Measurements from ENCODE around the gene TBC1D1.

TBC1D1 gene

GRCh38 chr4:37949636-37950426 lies 58.9 kb downstream of the TBC1D1 start:
- ATAC-seq: no peak
- TF ChIP-seq CSRNP3 (CRISPR knock-in tag; IDR thresholded peaks at IDR 0.05) (no peak), ZNF8 (CRISPR knock-in tag; IDR thresholded peaks at IDR 0.05) (no peak), ZC3H10 (CRISPR knock-in tag; IDR thresholded peaks at IDR 0.05) (no peak), PATZ1 (CRISPR knock-in tag; IDR thresholded peaks at IDR 0.05; ENCODE audit: borderline replicate concordance) (no peak), ZFP30 (CRISPR knock-in tag; IDR thresholded peaks at IDR 0.05) (no peak), OSR1 (CRISPR knock-in tag; IDR thresholded peaks at IDR 0.05) (no peak), ESRRG (CRISPR knock-in tag; IDR thresholded peaks at IDR 0.05) (no peak), CREB5 (CRISPR knock-in tag; IDR thresholded peaks at IDR 0.05; ENCODE audit: low read depth) (no peak), BACH2 (CRISPR knock-in tag; IDR thresholded peaks at IDR 0.05; ENCODE audit: borderline replicate concordance) (no peak), ZFP3 (CRISPR knock-in tag; IDR thresholded peaks at IDR 0.05) (no peak), CSDC2 (CRISPR knock-in tag; IDR thresholded peaks at IDR 0.05) (no peak), POU6F1 (CRISPR knock-in tag; IDR thresholded peaks at IDR 0.05; ENCODE audit: borderline replicate concordance, low read depth) (no peak), GLIS3 (CRISPR knock-in tag; IDR thresholded peaks at IDR 0.05) (no peak), ZNF565 (CRISPR knock-in tag; conservative IDR thresholded peaks at IDR 0.05; ENCODE audit: low read depth) (no peak)

GRCh38 chr4:37951461-37952352 lies 60.8 kb downstream of the TBC1D1 start:
- no peak for ATAC-seq
- no peak for TF ChIP-seq ISL1 (CRISPR knock-in tag; IDR thresholded peaks at IDR 0.05)
- TF ChIP-seq SNAI2 (CRISPR knock-in tag; IDR thresholded peaks at IDR 0.05): no peak
- no peak for TF ChIP-seq PATZ1 (CRISPR knock-in tag; IDR thresholded peaks at IDR 0.05; ENCODE audit: borderline replicate concordance)
- TF ChIP-seq ZC3H10 (CRISPR knock-in tag; IDR thresholded peaks at IDR 0.05): no peak
- no peak for TF ChIP-seq BACH2 (CRISPR knock-in tag; IDR thresholded peaks at IDR 0.05; ENCODE audit: borderline replicate concordance)
- no peak for TF ChIP-seq CREB5 (CRISPR knock-in tag; IDR thresholded peaks at IDR 0.05; ENCODE audit: low read depth)
- no peak for TF ChIP-seq CSDC2 (CRISPR knock-in tag; IDR thresholded peaks at IDR 0.05)
- TF ChIP-seq GLIS3 (CRISPR knock-in tag; IDR thresholded peaks at IDR 0.05): no peak
- TF ChIP-seq PPARA (CRISPR knock-in tag; IDR thresholded peaks at IDR 0.05; ENCODE audit: borderline replicate concordance): no peak
- TF ChIP-seq TCF4 (CRISPR knock-in tag; IDR thresholded peaks at IDR 0.05; ENCODE audit: borderline replicate concordance): no peak
- TF ChIP-seq ZNF70 (CRISPR knock-in tag; IDR thresholded peaks at IDR 0.05): no peak
- TF ChIP-seq OSR1 (CRISPR knock-in tag; IDR thresholded peaks at IDR 0.05): no peak
